ENCODE data around the gene FPR2.
"Not testable (repeated sequence)": the region's sequence is repeated elsewhere in the genome, so short reads cannot be mapped to it uniquely, and the experiment has no call there.

DNA sequence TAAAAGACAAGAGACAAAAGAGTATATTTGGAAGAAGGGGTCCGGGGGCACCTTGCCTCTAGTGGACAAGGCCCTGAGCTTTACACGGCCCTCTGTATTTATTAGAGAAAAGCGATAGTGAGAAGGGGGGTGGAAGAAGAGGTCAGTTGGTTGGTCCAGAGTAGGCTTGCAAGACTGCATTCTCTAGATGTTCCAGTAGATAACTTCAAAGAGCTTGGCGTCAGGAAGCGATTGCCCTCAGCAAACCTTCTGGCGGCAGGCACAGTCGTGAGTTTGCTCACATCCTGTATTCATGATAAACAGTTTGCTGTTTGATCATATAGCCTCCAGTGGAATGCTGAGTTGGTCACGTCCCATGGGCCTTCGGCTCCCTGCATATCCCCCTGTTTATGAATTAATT is 43.8 kb downstream of the FPR2 start:
- TF ChIP-seq, protein P1, sequence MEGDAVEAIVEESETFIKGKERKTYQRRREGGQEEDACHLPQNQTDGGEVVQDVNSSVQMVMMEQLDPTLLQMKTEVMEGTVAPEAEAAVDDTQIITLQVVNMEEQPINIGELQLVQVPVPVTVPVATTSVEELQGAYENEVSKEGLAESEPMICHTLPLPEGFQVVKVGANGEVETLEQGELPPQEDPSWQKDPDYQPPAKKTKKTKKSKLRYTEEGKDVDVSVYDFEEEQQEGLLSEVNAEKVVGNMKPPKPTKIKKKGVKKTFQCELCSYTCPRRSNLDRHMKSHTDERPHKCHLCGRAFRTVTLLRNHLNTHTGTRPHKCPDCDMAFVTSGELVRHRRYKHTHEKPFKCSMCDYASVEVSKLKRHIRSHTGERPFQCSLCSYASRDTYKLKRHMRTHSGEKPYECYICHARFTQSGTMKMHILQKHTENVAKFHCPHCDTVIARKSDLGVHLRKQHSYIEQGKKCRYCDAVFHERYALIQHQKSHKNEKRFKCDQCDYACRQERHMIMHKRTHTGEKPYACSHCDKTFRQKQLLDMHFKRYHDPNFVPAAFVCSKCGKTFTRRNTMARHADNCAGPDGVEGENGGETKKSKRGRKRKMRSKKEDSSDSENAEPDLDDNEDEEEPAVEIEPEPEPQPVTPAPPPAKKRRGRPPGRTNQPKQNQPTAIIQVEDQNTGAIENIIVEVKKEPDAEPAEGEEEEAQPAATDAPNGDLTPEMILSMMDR (IDR thresholded peaks at IDR 0.05), result not testable (repeated sequence)
- not testable (repeated sequence) for TF ChIP-seq POLR2AphosphoS5, POLR2A (IDR thresholded peaks at IDR 0.05)

All from stomach (tissue), 4 donors.